Colonic mucosa (tissue), 4 donors: ENCODE results near the gene HK3. TPM values are rescaled to one million over a fixed set of nuclear protein-coding genes. Genes with fewer than 3 reads are reported as not detected.

Experiments used
- DNase-seq: peaks from one replicate; pipeline ENCODE4 v3.0.0-alpha.2; 2020
- H3K27ac ChIP-seq: fragments of 200-600 bp; one replicate; pipeline ENCODE4 v1.8.0; 2021
- H3K27me3 ChIP-seq: fragments of 200-600 bp; one replicate; pipeline ENCODE4 v1.8.0; 2021
- H3K36me3 ChIP-seq: fragments of 200-600 bp; one replicate; pipeline ENCODE4 v1.8.0; 2021
- H3K4me1 ChIP-seq: fragments of 200-600 bp; one replicate; pipeline ENCODE4 v1.8.0; 2021; ENCODE audit warnings: mild to moderate bottlenecking
- H3K4me3 ChIP-seq: fragments of 200-600 bp; one replicate; pipeline ENCODE4 v1.8.0; 2021
- H3K9ac ChIP-seq, 2 donors: one replicate each; pipeline ENCODE4 v1.7.0; 2013; ENCODE audit warnings: control low read depth in 2 of 2, low read depth in 2 of 2, low read length in 2 of 2
- H3K9me3 ChIP-seq: fragments of 200-600 bp; one replicate; pipeline ENCODE4 v1.8.0; 2021
- CTCF ChIP-seq: fragments of 200-600 bp; IDR thresholded peaks from one replicate; pipeline ENCODE4 v1.8.0; 2022; ENCODE audit warnings: antibody characterized with exemption, mild to moderate bottlenecking
- intact Hi-C: fragments of 100-400 bp; cut with DNase I; formaldehyde crosslinking; loops from one replicate; pipeline ENCODE4 v1.14.1; 2022
- total RNA-seq, 2 donors: library from RNA; stranded (reverse); fragmentation: NEBNext Ultra II Directional in 1 of 2; extraction: Animal tissue kit (Norgen Biotek cat#: 25700) in 1 of 2; gene quantifications; one replicate each; pipeline ENCODE4 v1.2.1, GENCODE V29; 2021
- donor health status: healthy.
- donor health status: DM: no; HTN: no; CAD: no.
- donor health status: DM: no; HTN: no; CAD: no.

HK3 gene
- total RNA-seq, 2 donors from 2014 or later: 1.6 to 3.0 TPM

- Histone ChIP-seq H3K27ac (no peak overlapping the region), H3K36me3 (no peaks in the 10 kb centered on the region), H3K9ac (no peak overlapping the region), H3K27me3 (no peaks in the 10 kb centered on the region), H3K9me3 (no peaks in the 10 kb centered on the region), H3K4me1 (no peaks in the 10 kb centered on the region), H3K4me3 (no peak overlapping the region)
- no peak for DNase-seq
- TF ChIP-seq CTCF: no peak
- intact Hi-C loops: no loop called here
Measured at GRCh38 chr5:176890455-176891330, 8.5 kb downstream of the HK3 start.

- Histone ChIP-seq H3K27me3 (no peaks in the 10 kb centered on the region), H3K9ac (no peak overlapping the region), H3K4me1 (no peaks in the 10 kb centered on the region), H3K36me3 (no peaks in the 10 kb centered on the region), H3K27ac (no peak overlapping the region), H3K4me3 (no peak overlapping the region), H3K9me3 (no peaks in the 10 kb centered on the region)
- DNase-seq: no peak
- TF ChIP-seq CTCF: no peak
- intact Hi-C loops: no loop called here
Measured at GRCh38 chr5:176889321-176890280, 9.5 kb downstream of the HK3 start.

- no peak for DNase-seq
- Histone ChIP-seq H3K9me3 (no peaks in the 10 kb centered on the region), H3K4me3 (no peak overlapping the region), H3K27ac (no peak overlapping the region), H3K36me3 (no peaks in the 10 kb centered on the region), H3K4me1 (no peaks in the 10 kb centered on the region), H3K9ac (no peak overlapping the region), H3K27me3 (no peaks in the 10 kb centered on the region)
- TF ChIP-seq CTCF: no peak
- intact Hi-C loops: no loop called here
Measured at GRCh38 chr5:176888865-176889165, 10.3 kb downstream of the HK3 start.

GRCh38 chr5:176888016-176888864 lies 10.9 kb downstream of the HK3 start:
- Histone ChIP-seq H3K27ac (no peak overlapping the region), H3K27me3 (no peaks in the 10 kb centered on the region), H3K4me3 (no peak overlapping the region), H3K36me3 (no peaks in the 10 kb centered on the region), H3K4me1 (no peaks in the 10 kb centered on the region), H3K9me3 (no peaks in the 10 kb centered on the region), H3K9ac (no peak overlapping the region)
- no peak for TF ChIP-seq CTCF
- intact Hi-C loops: no loop called here
- DNase-seq: no peak

- no peak for DNase-seq
- H3K9ac ChIP-seq: no peak overlapping the region
- no peak overlapping the region for H3K4me3 ChIP-seq
- H3K9me3 ChIP-seq: no peaks in the 10 kb centered on the region
- H3K27ac ChIP-seq: no peak overlapping the region
- no peaks in the 10 kb centered on the region for H3K4me1 ChIP-seq
- H3K27me3 ChIP-seq: no peaks in the 10 kb centered on the region
- TF ChIP-seq CTCF: no peak
- no peaks in the 10 kb centered on the region for H3K36me3 ChIP-seq
- intact Hi-C loops: no loop called here
Measured at GRCh38 chr5:176887252-176887849, 11.8 kb downstream of the HK3 start.
